Amygdala (tissue), 56 donors: ENCODE data around the gene GNE.
A peak's percentile ranks its signal among the peaks of the same experiment; 100 is the strongest.
"Not testable (repeated sequence)": the region's sequence is repeated elsewhere in the genome, so short reads cannot be mapped to it uniquely, and the experiment has no call there.

ENCODE experiments used
- DNase-seq, 56 donors: peaks; one replicate each; lab custom pipeline; 2025; lab: John Stamatoyannopoulos, UW

The GNE gene

GRCh38 chr9:36210722-36211121, 47.5 kb downstream of the GNE start:
- DNase-seq: no peak

DNA sequence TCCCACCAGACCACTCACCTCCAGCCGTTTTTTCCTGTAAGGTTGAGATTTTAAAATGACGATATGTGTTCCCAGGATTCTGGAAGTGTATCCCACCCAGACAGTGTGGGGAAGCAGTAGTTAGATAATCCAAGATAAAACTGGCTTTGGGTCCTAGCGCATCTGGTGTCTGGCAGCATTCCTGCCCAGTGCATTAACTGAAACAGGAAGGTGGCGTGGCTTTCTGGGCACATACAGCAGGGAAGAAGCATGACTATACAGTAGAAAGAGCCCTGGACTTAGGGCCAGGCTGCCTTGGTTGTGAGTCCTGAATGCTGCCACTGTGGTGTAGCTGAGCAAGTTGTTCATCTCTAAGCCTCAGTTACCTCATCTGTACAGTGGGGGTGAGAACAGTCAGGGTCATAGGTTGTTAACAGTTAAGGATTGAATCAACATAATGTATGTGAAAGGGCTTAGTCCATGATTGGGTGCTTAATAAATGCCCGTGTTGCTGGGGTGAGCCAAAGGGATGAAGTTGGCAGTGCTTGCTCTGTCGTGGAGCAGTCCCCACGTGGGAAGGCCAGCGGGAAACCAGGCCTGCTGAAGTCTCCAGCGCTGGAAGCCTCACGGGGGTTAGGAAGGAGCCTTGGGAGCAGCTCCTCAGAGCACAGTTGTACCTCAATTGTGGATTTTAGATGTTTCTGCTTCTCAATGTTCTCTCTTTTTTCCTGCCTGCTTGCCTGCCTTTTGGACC, 49.6 kb downstream of the GNE start:
- DNase-seq: no peak

GRCh38 chr9:36207546-36208012, 50.7 kb downstream of the GNE start:
- no peak for DNase-seq

GRCh38 chr9:36207016-36207415, 51.2 kb downstream of the GNE start:
- peak in 31 of 56 donors; percentile 17 to 72 (median 38) for DNase-seq

GRCh38 chr9:36204906-36205547, 53.2 kb downstream of the GNE start:
- DNase-seq: peak in 2 of 56 donors; percentile 17 to 33

DNA sequence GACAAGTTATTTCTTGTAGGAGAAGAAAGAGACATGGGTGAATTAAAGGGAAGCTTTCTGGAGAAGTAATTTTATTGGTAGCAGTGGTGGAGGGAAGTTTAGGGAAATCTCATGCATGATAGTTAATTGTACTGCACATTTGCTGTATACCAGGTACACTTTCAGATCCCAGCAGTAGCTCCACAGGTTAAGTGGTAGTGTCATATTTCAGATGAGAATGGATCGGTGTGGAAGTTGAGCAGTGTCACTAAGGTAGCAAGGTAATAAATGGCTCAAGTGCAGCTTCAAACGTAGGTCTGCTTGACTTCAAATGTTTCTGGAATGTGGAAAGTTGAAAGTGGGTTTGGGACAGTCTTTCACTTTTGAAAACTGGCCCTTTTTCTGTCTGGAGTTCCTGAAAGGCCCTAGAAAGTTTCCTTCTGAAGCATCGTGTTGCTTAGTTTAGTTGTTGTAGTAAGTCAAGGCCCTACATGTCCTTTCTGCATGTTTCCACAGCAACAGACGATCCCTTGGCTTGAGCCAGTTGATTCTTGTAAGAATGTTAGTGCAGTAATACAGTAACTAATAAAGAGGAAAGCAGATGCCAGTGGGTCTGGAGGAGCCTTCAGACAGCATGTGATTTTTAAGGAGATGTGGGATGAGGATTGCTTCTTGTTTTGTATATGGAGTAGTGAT, 63.8 kb downstream of the GNE start:
- DNase-seq: no peak

GRCh38 chr9:36193023-36193422, 65.2 kb downstream of the GNE start:
- DNase-seq: no peak

- DNase-seq: no peak
Measured at GRCh38 chr9:36192196-36192595, 66.1 kb downstream of the GNE start.

GRCh38 chr9:36191686-36192085, 66.6 kb downstream of the GNE start:
- no peak for DNase-seq

- peak in 5 of 56 donors; percentile 29 to 52 (median 37) for DNase-seq
Measured at GRCh38 chr9:36191290-36191645, 67.0 kb downstream of the GNE start.

- DNase-seq: peak; percentile 53 to 99 (median 97)
Measured at GRCh38 chr9:36190388-36191289, 67.6 kb downstream of the GNE start, which contains the start of gene CLTA. CLTA (plus strand) TSS chr9:36190921; CDS start chr9:36191057, 136 bp downstream.

DNA sequence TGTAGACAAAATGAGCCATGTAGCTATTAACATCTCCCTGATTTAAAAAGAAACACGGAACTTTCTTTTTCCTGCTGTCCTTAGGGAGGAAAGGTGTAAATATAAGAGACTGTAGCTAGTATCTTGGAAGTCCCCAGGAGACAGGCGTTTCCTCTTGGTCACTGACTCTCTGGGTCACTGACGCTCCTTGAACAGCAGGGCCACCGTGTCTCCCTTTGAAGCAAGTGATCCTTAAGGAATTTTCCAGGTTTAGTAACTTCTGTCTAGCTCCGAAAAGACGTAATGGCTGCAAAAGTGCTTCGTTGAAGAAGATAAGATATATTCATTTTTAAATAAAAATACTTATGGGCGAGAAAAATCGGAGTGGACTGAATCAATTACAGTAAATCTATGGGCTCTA, 68.3 kb downstream of the GNE start:
- DNase-seq: peak in 1 of 56 donors; percentile 12

DNA sequence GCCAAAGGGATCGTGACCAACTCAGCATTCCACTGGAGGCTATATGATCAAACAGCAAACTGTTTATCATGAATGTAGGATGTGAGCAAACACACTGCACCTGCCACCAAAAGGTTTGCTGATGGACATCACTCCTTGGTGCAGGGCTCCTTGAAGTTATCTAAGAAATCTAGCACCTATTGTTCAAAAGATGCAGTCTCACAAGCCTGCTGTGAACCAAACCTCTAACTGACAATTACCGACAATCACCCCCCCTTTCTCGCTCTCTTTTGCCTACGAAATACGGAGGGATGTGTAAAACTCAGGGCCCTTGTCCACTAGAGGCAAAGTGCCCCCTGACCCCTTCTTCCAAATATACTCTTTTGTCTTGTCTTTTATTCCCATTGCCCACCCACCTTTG, 70.0 kb downstream of the GNE start:
- DNase-seq: no peak

GRCh38 chr9:36187414-36187813, 70.8 kb downstream of the GNE start:
- no peak for DNase-seq

- not testable (repeated sequence) for DNase-seq
Measured at GRCh38 chr9:36180243-36180642, 78.0 kb downstream of the GNE start.

DNA sequence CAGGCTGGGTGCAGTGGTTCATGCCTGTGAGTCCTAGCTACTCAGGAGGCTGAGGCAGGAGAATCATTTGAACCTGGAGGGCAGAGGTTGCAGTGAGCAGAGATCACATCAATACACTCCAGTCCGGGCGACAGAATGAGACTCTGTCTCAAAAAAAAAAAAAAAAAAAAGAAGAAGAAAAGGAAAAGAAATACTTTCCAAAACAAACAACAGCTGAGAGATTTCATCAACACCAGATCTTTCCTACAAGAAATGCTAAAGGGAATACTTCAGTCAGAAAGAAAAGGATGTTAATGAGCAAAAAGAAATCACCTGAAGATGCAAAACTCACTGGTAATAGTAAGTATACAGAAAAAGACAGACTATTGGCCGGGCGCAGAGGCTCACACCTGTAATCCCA, 80.7 kb downstream of the GNE start:
- DNase-seq: no peak

DNA sequence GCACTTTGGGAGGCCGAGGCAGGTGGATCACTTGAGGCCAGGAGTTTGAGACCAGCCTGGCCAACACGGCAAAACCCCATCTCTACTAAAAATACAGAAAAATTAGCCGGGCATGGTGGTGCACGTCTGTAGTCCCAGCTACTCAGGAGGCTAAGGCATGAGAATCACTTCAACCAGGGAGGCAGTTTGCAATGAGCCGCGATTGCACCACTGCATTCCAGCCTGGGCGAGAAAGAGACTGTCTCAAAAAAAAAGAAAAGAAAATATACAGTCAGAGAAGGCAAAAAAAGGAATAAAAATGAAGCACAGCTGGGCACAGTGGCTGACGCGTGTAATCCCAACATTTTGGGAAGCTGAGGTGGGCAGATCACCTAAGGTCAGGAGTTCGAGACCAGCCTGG, 81.8 kb downstream of the GNE start:
- DNase-seq: not testable (repeated sequence)

DNA sequence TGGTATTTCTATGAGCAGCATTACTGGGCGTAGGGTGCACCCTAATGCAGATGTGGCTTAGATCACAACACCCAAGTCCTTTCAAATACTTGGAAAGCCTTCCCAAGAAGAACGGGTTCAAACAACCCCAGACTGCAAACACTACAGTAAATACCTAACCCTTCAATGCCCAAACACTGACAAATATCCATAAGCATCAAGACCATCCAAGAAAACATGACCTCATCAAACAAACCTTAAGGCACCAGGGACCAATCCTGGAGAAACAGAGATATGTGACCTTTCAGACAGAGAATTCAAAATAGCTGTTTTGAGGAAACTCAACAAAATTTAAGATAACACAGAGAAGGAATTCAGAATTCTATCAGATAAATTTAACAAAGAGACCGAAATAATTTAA, 83.0 kb downstream of the GNE start:
- not testable (repeated sequence) for DNase-seq

GRCh38 chr9:36174731-36175130, 83.5 kb downstream of the GNE start:
- no peak for DNase-seq

- DNase-seq: no peak
Measured at GRCh38 chr9:36174271-36174670, 84.0 kb downstream of the GNE start.
